GM19467 (cell line): ENCODE results near the gene ARL2.

Source experiments
- ATAC-seq: cut with Tn5 transposase; IDR thresholded peaks from one replicate; pipeline ENCODE4 v1.9.1; 2021; ENCODE audit warnings: mild to moderate bottlenecking, moderate library complexity; ENCODE audit not compliant: unreplicated experiment

The ARL2 gene

GRCh38 chr11:65045061-65045460 is 31.1 kb downstream of the ARL2 start:
- no peak for ATAC-seq

GRCh38 chr11:65045728-65046127 is 31.8 kb downstream of the ARL2 start:
- ATAC-seq = no peak

- no peak for ATAC-seq
Observed at GRCh38 chr11:65047581-65048422, 33.8 kb downstream of the ARL2 start.

- no peak for ATAC-seq
Observed at GRCh38 chr11:65051398-65051858, 37.5 kb downstream of the ARL2 start.

GRCh38 chr11:65053827-65054508 is 40.0 kb downstream of the ARL2 start:
- no peak for ATAC-seq

- no peak for ATAC-seq
Observed at GRCh38 chr11:65055538-65055937, 41.6 kb downstream of the ARL2 start.

GRCh38 chr11:65056999-65057398 is 43.0 kb downstream of the ARL2 start:
- ATAC-seq = no peak

GRCh38 chr11:65057526-65057925 is 43.6 kb downstream of the ARL2 start:
- ATAC-seq = no peak

- ATAC-seq = no peak
Observed at GRCh38 chr11:65058012-65058411, 44.1 kb downstream of the ARL2 start.

- ATAC-seq = no peak
Observed at GRCh38 chr11:65058419-65059054, 44.6 kb downstream of the ARL2 start, which contains the start of gene NAALADL1. TSS of gene NAALADL1 (minus strand) at chr11:65058553. CDS start at chr11:65058521, 32 bp downstream.

- no peak for ATAC-seq
Observed at GRCh38 chr11:65059523-65059922, 45.6 kb downstream of the ARL2 start.

GRCh38 chr11:65059959-65060824 is 46.2 kb downstream of the ARL2 start:
- ATAC-seq = no peak

GRCh38 chr11:65060913-65061408 is 47.0 kb downstream of the ARL2 start:
- ATAC-seq = no peak

GRCh38 chr11:65063532-65063931 is 49.6 kb downstream of the ARL2 start:
- no peak for ATAC-seq

- ATAC-seq = no peak
Observed at GRCh38 chr11:65064847-65065240, 50.9 kb downstream of the ARL2 start.

GRCh38 chr11:65065851-65066250 is 51.9 kb downstream of the ARL2 start:
- ATAC-seq = no peak

GRCh38 chr11:65066315-65066714 is 52.4 kb downstream of the ARL2 start:
- no peak for ATAC-seq

- no peak for ATAC-seq
Observed at GRCh38 chr11:65066805-65067291, 52.9 kb downstream of the ARL2 start.

GRCh38 chr11:65067446-65067845 is 53.5 kb downstream of the ARL2 start:
- ATAC-seq = no peak

GRCh38 chr11:65069217-65069616 is 55.3 kb downstream of the ARL2 start:
- ATAC-seq = no peak
